Stimulated activated CD8-positive, alpha-beta memory T cell treated with anti-CD3 and anti-CD28 coated beads, Interleukin-4, amount 100 ng/mL, for 4 hours (primary cell): ENCODE results near the gene FAM219B.

Source experiments
- DNase-seq, 2 donors: peaks; one replicate each; pipeline ENCODE4 v3.0.0-alpha.2; 2020; ENCODE audit warnings: low read depth in 2 of 2, low spot score in 1 of 2

Gene FAM219B

GRCh38 chr15:74873756-74874424, 32.8 kb downstream of the FAM219B start:
- no peak for DNase-seq

- DNase-seq = peak; percentile 70 to 84
Measured at GRCh38 chr15:74873036-74873755, 33.5 kb downstream of the FAM219B start, which contains the start of gene SCAMP2. SCAMP2 (minus strand) TSS chr15:74873365; CDS start chr15:74873255, 110 bp downstream.

- no peak for DNase-seq
Measured at GRCh38 chr15:74872702-74873035, 34.0 kb downstream of the FAM219B start.

GRCh38 chr15:74870436-74871215, 36.0 kb downstream of the FAM219B start:
- no peak for DNase-seq

- DNase-seq = no peak
Measured at GRCh38 chr15:74869726-74870407, 36.8 kb downstream of the FAM219B start.

- DNase-seq = no peak
Measured at GRCh38 chr15:74869372-74869725, 37.3 kb downstream of the FAM219B start.

- DNase-seq = no peak
Measured at GRCh38 chr15:74868059-74868458, 38.6 kb downstream of the FAM219B start.

- DNase-seq = no peak
Measured at GRCh38 chr15:74867466-74868038, 39.1 kb downstream of the FAM219B start.

GRCh38 chr15:74866090-74866489, 40.6 kb downstream of the FAM219B start:
- no peak for DNase-seq

- no peak for DNase-seq
Measured at GRCh38 chr15:74865316-74865715, 41.3 kb downstream of the FAM219B start.

GRCh38 chr15:74864296-74864695, 42.4 kb downstream of the FAM219B start:
- DNase-seq = no peak

- DNase-seq = no peak
Measured at GRCh38 chr15:74863239-74864056, 43.2 kb downstream of the FAM219B start.

- DNase-seq = no peak
Measured at GRCh38 chr15:74858369-74858740, 48.3 kb downstream of the FAM219B start.

- no peak for DNase-seq
Measured at GRCh38 chr15:74857671-74858368, 48.8 kb downstream of the FAM219B start.

GRCh38 chr15:74857082-74857655, 49.5 kb downstream of the FAM219B start:
- no peak for DNase-seq

GRCh38 chr15:74856537-74856936, 50.1 kb downstream of the FAM219B start:
- DNase-seq = no peak

GRCh38 chr15:74855857-74856256, 50.8 kb downstream of the FAM219B start:
- no peak for DNase-seq

- DNase-seq = no peak
Measured at GRCh38 chr15:74854453-74855022, 52.1 kb downstream of the FAM219B start.

- DNase-seq = no peak
Measured at GRCh38 chr15:74851960-74852359, 54.7 kb downstream of the FAM219B start.
